ENCODE data around the gene MLEC. TPM values are rescaled to one million over a fixed set of nuclear protein-coding genes. Genes with fewer than 3 reads are reported as not detected.
"Not testable (repeated sequence)": the region's sequence is repeated elsewhere in the genome, so short reads cannot be mapped to it uniquely, and the experiment has no call there.

MLEC gene
- total and polyA plus RNA-seq, 2 donors, result 18.5 to 52.0 TPM

DNA sequence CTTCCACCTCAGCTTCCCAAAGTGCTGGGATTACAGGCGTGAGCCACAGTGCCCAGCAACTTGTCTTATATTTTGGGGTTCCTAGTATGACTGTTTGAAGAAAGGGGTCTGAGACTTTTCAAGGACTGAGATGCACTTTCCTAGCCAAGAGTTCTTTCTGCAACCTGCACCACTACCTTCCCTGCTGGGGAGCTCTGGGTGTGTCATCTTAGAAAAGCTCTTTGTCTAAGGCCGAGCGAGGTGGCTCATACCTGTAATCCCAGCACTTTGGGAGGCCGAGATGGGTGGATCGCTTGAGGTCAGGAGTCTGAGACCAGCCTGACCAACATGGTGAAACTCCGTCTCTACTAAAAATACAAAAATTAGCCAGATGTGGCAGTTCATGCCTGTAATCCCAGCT, 16.7 kb upstream of the MLEC start:
- H3K4me3 ChIP-seq (ENCODE audit: low read length in 2 of 2); H3K27me3 ChIP-seq (ENCODE audit: control insufficient read depth in 2 of 2, insufficient read depth in 1 of 2, low read length in 1 of 2); H3K27ac ChIP-seq (ENCODE audit: low read depth in 1 of 2, low read length in 1 of 2); H3K4me1 ChIP-seq (ENCODE audit: control insufficient read depth in 2 of 2, insufficient read depth in 2 of 2, low read length in 2 of 2); DNase-seq (ENCODE audit: low read depth in 6 of 9, low spot score in 9 of 9); H3K9me3 ChIP-seq (ENCODE audit: control insufficient read depth in 2 of 2, insufficient read depth in 1 of 2, low read length in 1 of 2); H3K36me3 ChIP-seq (ENCODE audit: control insufficient read depth in 2 of 2, insufficient read depth in 2 of 2, low read length in 1 of 2): not testable (repeated sequence)
- WGBS, result 98% methylated on average over 6 of the region's 6 CpGs

DNA sequence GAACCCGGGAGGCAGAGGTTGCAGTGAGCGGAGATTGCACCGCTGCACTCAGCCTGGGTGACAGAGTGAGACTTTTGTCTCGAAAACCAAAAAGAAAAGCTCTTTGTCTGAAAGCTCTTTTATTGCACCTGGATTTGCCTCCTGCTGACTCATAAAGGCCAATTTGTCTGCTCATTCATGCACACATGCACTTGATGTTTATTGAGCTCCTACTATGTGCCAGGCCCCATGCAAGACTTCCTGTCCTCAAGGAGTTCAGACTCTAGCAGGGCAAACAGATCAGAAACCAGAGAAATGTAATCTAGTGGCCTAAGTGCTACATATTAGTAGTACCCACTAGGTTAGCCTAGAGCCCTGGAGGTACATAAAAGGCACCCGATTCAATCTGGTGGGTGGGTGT, 16.3 kb upstream of the MLEC start:
- WGBS, result 95% methylated on average over 5 of the region's 5 CpGs
- Histone ChIP-seq H3K9me3 (ENCODE audit: control insufficient read depth in 2 of 2, insufficient read depth in 1 of 2, low read length in 1 of 2) (no peaks in the 10 kb centered on the region), H3K4me1 (ENCODE audit: control insufficient read depth in 2 of 2, insufficient read depth in 2 of 2, low read length in 2 of 2) (no peaks in the 10 kb centered on the region), H3K27ac (ENCODE audit: low read depth in 1 of 2, low read length in 1 of 2) (no peak overlapping the region), H3K27me3 (ENCODE audit: control insufficient read depth in 2 of 2, insufficient read depth in 1 of 2, low read length in 1 of 2) (no peaks in the 10 kb centered on the region), H3K4me3 (ENCODE audit: low read length in 2 of 2) (no peak overlapping the region), H3K36me3 (ENCODE audit: control insufficient read depth in 2 of 2, insufficient read depth in 2 of 2, low read length in 1 of 2) (no peaks in the 10 kb centered on the region)
- no peak for DNase-seq (ENCODE audit: low read depth in 6 of 9, low spot score in 9 of 9)

DNA sequence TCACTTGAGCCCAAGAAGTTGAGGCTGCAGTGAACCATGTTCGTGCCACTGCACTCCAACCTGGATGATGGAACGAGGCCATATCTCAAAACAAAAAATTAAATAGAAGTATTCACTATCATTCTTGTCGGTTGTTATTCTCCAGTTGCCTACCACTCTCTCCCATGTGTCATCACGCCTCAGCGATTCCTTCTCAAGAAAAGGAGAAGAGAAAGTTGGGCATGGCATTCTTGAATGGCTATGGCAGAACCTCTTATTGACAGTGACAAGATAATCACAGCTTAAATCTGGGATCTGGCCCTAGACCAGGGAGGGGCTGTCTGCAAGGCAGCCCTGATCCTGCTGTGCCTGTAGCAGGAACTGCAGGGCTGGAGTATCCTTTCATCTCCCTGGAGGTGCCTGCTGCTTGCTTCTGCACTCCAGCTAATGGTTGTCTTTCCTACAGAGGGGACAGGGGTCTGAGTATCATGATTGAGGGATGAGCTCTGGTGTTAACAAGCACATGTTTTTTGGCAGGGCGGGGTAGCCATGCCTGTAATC, 12.8 kb upstream of the MLEC start:
- WGBS, result 95% methylated on average over 6 of the region's 6 CpGs
- DNase-seq (ENCODE audit: low read depth in 6 of 9, low spot score in 9 of 9), result no peak
- peaks cover 0 to 8% of the 10 kb centered on the region in 2 donors for H3K4me1 ChIP-seq (ENCODE audit: control insufficient read depth in 2 of 2, insufficient read depth in 2 of 2, low read length in 2 of 2)
- H3K9me3 ChIP-seq (ENCODE audit: control insufficient read depth in 2 of 2, insufficient read depth in 1 of 2, low read length in 1 of 2), result no peaks in the 10 kb centered on the region
- H3K27me3 ChIP-seq (ENCODE audit: control insufficient read depth in 2 of 2, insufficient read depth in 1 of 2, low read length in 1 of 2), result no peaks in the 10 kb centered on the region
- H3K27ac ChIP-seq (ENCODE audit: low read depth in 1 of 2, low read length in 1 of 2), result no peak overlapping the region
- no peaks in the 10 kb centered on the region for H3K36me3 ChIP-seq (ENCODE audit: control insufficient read depth in 2 of 2, insufficient read depth in 2 of 2, low read length in 1 of 2)
- no peak overlapping the region for H3K4me3 ChIP-seq (ENCODE audit: low read length in 2 of 2)

DNA sequence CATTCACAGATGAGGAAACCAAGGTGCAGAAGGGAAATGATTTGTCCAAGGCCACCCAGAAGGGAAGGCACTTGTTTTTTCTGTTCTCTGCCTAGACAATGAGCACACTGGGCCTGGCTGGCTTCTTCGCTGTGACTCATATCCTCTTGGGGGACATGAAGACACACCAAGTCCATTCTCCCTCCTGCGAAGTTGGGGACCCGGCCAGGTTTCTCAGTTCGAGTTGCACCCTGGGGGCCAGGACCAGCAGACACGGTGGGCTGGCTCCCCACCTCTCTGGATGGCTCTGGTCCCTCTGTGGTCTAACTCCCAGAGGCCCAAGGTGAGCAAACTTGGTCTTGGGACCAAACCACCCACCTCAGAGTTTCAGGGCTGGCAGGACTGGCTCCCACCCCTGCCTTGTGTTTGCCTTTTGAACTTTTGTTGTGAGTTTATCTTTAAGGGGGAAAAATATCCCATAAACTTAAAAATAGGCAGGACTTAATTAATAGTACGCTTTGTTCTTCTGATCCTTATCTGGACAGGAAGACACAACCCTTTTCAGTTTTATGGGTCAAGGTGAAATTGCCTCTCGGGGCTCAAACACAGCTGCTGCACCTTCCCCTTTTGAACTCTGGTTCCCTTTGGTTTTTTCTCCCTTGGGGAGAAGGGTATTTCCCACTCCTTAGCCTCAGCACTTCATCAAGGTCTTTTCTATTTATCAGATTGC, 9.0 kb upstream of the MLEC start:
- Histone ChIP-seq H3K27me3 (ENCODE audit: control insufficient read depth in 2 of 2, insufficient read depth in 1 of 2, low read length in 1 of 2) (no peaks in the 10 kb centered on the region), H3K4me3 (ENCODE audit: low read length in 2 of 2) (no peak overlapping the region), H3K4me1 (ENCODE audit: control insufficient read depth in 2 of 2, insufficient read depth in 2 of 2, low read length in 2 of 2) (peaks cover 0 to 8% of the 10 kb centered on the region in 2 donors), H3K36me3 (ENCODE audit: control insufficient read depth in 2 of 2, insufficient read depth in 2 of 2, low read length in 1 of 2) (no peaks in the 10 kb centered on the region), H3K27ac (ENCODE audit: low read depth in 1 of 2, low read length in 1 of 2) (no peak overlapping the region), H3K9me3 (ENCODE audit: control insufficient read depth in 2 of 2, insufficient read depth in 1 of 2, low read length in 1 of 2) (no peaks in the 10 kb centered on the region)
- no peak for DNase-seq (ENCODE audit: low read depth in 6 of 9, low spot score in 9 of 9)
- 72% methylated on average over 7 of the region's 7 CpGs for WGBS

DNA sequence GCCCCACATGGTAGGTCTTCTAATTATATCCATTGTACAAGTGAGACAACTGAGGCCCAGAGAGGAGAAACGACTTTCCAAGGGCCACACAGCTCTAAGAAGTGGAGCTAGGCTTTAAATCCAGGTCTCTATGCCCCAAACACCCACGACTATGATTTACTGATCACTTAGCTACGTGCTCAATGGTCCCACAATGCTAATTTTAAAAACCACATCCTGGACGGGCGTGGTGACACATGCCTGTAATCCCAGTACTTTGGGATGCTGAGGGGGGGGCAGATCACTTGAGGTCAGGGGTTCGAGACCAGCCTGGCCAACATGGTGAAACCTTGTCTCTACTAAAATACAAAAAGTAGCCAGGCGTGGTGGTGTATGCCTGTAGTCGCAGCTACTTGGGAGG, 8.4 kb upstream of the MLEC start:
- Histone ChIP-seq H3K27ac (ENCODE audit: low read depth in 1 of 2, low read length in 1 of 2) (no peak overlapping the region), H3K36me3 (ENCODE audit: control insufficient read depth in 2 of 2, insufficient read depth in 2 of 2, low read length in 1 of 2) (no peaks in the 10 kb centered on the region), H3K9me3 (ENCODE audit: control insufficient read depth in 2 of 2, insufficient read depth in 1 of 2, low read length in 1 of 2) (no peaks in the 10 kb centered on the region), H3K27me3 (ENCODE audit: control insufficient read depth in 2 of 2, insufficient read depth in 1 of 2, low read length in 1 of 2) (no peaks in the 10 kb centered on the region), H3K4me1 (ENCODE audit: control insufficient read depth in 2 of 2, insufficient read depth in 2 of 2, low read length in 2 of 2) (peaks cover 0 to 8% of the 10 kb centered on the region in 2 donors), H3K4me3 (ENCODE audit: low read length in 2 of 2) (no peak overlapping the region)
- DNase-seq (ENCODE audit: low read depth in 6 of 9, low spot score in 9 of 9), result no peak
- WGBS, result 64% methylated on average over 8 of the region's 8 CpGs

DNA sequence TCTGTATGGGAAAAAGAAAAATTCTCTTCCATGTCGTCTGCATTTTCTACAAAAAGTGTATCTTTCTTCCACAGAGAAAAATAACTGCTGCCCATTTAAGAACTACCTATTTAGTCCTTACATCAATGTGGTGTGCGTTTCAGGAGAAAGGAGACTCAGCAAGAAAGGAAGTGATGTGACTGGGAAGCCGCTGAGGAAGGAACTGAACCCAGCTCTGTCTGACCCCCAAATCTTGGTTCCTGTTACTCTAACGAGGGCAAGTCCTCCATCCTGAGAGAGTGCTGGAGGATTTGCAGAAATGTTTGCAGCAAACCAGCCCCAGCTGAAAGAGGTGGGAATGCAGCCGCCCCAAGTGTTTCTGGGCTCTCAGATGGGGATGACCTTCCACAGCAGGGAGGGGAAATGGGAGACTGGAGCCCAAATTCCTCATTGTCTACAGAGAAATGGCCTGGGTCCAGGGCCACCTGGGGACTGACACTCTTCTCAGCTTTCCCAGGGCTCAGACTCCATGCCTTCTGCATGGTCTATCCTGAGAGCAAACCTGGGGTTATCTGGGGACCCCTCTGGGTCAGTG, 6.7 kb upstream of the MLEC start:
- 51% methylated on average over 5 of the region's 5 CpGs for WGBS
- Histone ChIP-seq H3K27ac (ENCODE audit: low read depth in 1 of 2, low read length in 1 of 2) (no peak overlapping the region), H3K36me3 (ENCODE audit: control insufficient read depth in 2 of 2, insufficient read depth in 2 of 2, low read length in 1 of 2) (no peaks in the 10 kb centered on the region), H3K4me1 (ENCODE audit: control insufficient read depth in 2 of 2, insufficient read depth in 2 of 2, low read length in 2 of 2) (peaks cover 0 to 13% of the 10 kb centered on the region in 2 donors), H3K9me3 (ENCODE audit: control insufficient read depth in 2 of 2, insufficient read depth in 1 of 2, low read length in 1 of 2) (no peaks in the 10 kb centered on the region), H3K4me3 (ENCODE audit: low read length in 2 of 2) (no peak overlapping the region), H3K27me3 (ENCODE audit: control insufficient read depth in 2 of 2, insufficient read depth in 1 of 2, low read length in 1 of 2) (no peaks in the 10 kb centered on the region)
- no peak for DNase-seq (ENCODE audit: low read depth in 6 of 9, low spot score in 9 of 9)

DNA sequence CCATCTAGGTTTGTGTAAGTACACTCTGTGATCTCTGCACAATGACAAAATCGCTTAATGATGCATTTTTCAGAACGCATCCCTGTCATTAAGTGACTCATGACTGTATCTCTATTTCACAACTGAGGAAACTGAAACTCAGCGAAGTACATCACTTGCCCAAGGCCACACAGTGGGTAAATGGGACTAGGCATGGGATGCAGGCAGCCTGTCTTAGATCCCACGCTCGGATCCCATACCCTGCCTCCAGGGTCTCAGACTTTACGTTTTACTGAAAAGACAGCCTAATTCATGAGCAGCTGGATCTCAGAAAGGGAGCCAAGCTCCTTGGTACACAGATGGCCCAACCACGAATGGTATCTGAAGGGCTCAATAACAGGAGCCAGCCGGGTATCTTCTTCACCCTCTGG, 2.4 kb upstream of the MLEC start:
- WGBS, result 86% methylated on average over 8 of the region's 8 CpGs
- no peak overlapping the region for H3K27ac ChIP-seq (ENCODE audit: low read depth in 1 of 2, low read length in 1 of 2)
- no peaks in the 10 kb centered on the region for H3K36me3 ChIP-seq (ENCODE audit: control insufficient read depth in 2 of 2, insufficient read depth in 2 of 2, low read length in 1 of 2)
- no peak for DNase-seq (ENCODE audit: low read depth in 6 of 9, low spot score in 9 of 9)
- H3K27me3 ChIP-seq (ENCODE audit: control insufficient read depth in 2 of 2, insufficient read depth in 1 of 2, low read length in 1 of 2), result no peaks in the 10 kb centered on the region
- no peak overlapping the region for H3K4me3 ChIP-seq (ENCODE audit: low read length in 2 of 2)
- H3K4me1 ChIP-seq (ENCODE audit: control insufficient read depth in 2 of 2, insufficient read depth in 2 of 2, low read length in 2 of 2), result peaks cover 15 to 32% of the 10 kb centered on the region in 2 donors
- peaks cover 0 to 7% of the 10 kb centered on the region in 2 donors for H3K9me3 ChIP-seq (ENCODE audit: control insufficient read depth in 2 of 2, insufficient read depth in 1 of 2, low read length in 1 of 2)

DNA sequence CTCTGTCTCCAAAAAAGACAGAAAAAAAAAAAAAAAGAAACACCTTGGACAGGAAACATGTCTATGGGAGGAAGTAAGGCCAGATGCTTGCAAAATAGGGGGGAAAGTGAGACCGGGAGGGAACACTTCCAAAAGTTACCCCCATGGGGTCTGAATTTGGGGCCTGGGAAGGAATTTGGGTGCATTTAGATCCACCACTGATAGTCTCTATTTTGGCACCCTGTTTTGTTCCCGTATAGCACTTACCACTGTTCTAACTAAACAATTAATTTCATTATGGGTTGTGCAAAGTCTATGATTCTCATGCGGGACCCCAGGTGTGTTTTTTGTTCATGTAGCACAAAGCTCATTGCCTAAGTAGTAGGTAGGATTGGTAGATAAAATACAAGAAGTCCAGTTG, 1.4 kb upstream of the MLEC start:
- H3K4me1 ChIP-seq (ENCODE audit: control insufficient read depth in 2 of 2, insufficient read depth in 2 of 2, low read length in 2 of 2), result peaks cover 19 to 40% of the 10 kb centered on the region in 2 donors
- H3K27ac ChIP-seq (ENCODE audit: low read depth in 1 of 2, low read length in 1 of 2), result no peak overlapping the region
- WGBS, result 62% methylated on average over 3 of the region's 3 CpGs

DNA sequence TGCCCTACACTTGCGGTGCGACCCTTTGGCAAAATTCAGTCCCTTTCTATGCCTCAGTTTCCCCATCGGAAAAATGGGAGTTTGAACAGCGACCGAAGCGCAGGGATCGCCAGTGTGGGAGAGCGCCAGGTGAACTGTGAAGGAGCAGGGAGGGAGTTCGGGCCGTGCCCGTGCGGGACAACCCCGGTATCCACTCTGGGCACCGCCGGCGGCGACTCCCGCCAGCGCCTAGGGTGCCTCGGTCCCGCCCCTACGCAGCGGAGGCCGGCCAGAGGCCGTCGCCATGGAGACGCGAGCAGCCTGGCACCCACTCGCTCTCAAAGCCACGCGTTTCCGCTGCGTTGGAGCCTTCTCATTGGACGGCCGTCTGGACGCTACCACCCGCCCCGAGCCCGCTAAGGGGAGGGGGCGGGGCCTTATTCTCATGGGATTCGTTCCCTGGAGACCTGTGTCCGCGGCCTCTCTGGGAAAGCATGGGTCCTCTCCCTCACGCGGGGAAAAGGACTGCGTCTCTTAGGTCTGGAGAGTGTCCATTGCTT, 729 bp upstream of the MLEC start:
- Histone ChIP-seq H3K36me3 (ENCODE audit: control insufficient read depth in 2 of 2, insufficient read depth in 2 of 2, low read length in 1 of 2) (peaks cover 0 to 4% of the 10 kb centered on the region in 2 donors), H3K4me3 (ENCODE audit: low read length in 2 of 2) (peak overlapping the region; percentile 89), H3K9me3 (ENCODE audit: control insufficient read depth in 2 of 2, insufficient read depth in 1 of 2, low read length in 1 of 2) (peaks cover 0 to 7% of the 10 kb centered on the region in 2 donors), H3K27ac (ENCODE audit: low read depth in 1 of 2, low read length in 1 of 2) (peak overlapping the region; percentile 91 to 99), H3K4me1 (ENCODE audit: control insufficient read depth in 2 of 2, insufficient read depth in 2 of 2, low read length in 2 of 2) (peaks cover 19 to 46% of the 10 kb centered on the region in 2 donors), H3K27me3 (ENCODE audit: control insufficient read depth in 2 of 2, insufficient read depth in 1 of 2, low read length in 1 of 2) (no peaks in the 10 kb centered on the region)
- peak; percentile 91 to 99 (median 96) for DNase-seq (ENCODE audit: low read depth in 6 of 9, low spot score in 9 of 9)
- WGBS, result under 1% methylated on average over 46 of the region's 46 CpGs

More for the DNA sequence above, 1.4 kb upstream of the MLEC start:
- H3K4me3 ChIP-seq (ENCODE audit: low read length in 2 of 2), result peak overlapping the region in 1 of 2 donors; percentile 89
- no peaks in the 10 kb centered on the region for H3K36me3 ChIP-seq (ENCODE audit: control insufficient read depth in 2 of 2, insufficient read depth in 2 of 2, low read length in 1 of 2)
- no peaks in the 10 kb centered on the region for H3K27me3 ChIP-seq (ENCODE audit: control insufficient read depth in 2 of 2, insufficient read depth in 1 of 2, low read length in 1 of 2)
- peaks cover 0 to 7% of the 10 kb centered on the region in 2 donors for H3K9me3 ChIP-seq (ENCODE audit: control insufficient read depth in 2 of 2, insufficient read depth in 1 of 2, low read length in 1 of 2)
- no peak for DNase-seq (ENCODE audit: low read depth in 6 of 9, low spot score in 9 of 9)

All from thymus (tissue), 11 donors.